B cell (primary cell): ENCODE results near the gene FKBP15. TPM values are rescaled to one million over a fixed set of nuclear protein-coding genes. Genes with fewer than 3 reads are reported as not detected.

Experiments used
- ATAC-seq: fragments of 200-7000 bp; cut with Tn5 transposase; one replicate; pipeline ENCODE4 v1.10.0; 2021; ENCODE audit warnings: low read depth, mild to moderate bottlenecking, moderate number of reproducible peaks, moderate library complexity
- CTCF ChIA-PET: fragments of 350-600 bp; sonication (Branson Sonifier 250); formaldehyde crosslinking; loops from one replicate; lab custom pipeline; 2021; ENCODE audit warnings: antibody characterized with exemption, inconsistent platforms; lab: Charles Lee
- POLR2A ChIA-PET: fragments of 350-600 bp; sonication (Branson Sonifier 250); formaldehyde crosslinking; loops from one replicate; lab custom pipeline; 2021; ENCODE audit warnings: antibody characterized with exemption; lab: Charles Lee
- DNase-seq: peaks from one replicate; pipeline ENCODE4 v3.0.0; 2013
- H2AFZ ChIP-seq: 2 replicates; pipeline ENCODE4 v1.6.1; 2012; ENCODE audit warnings: mild to moderate bottlenecking, low read depth, low read length; ENCODE audit not compliant: insufficient read depth, poor library complexity, severe bottlenecking
- H3K27ac ChIP-seq, 2 donors: 1 replicate in 1 of 2; 2 replicates in 1 of 2; pipeline ENCODE4 v1.5.1; 2012 to 2013; ENCODE audit warnings: low read length in 2 of 2, mild to moderate bottlenecking in 2 of 2, moderate library complexity in 1 of 2
- H3K27me3 ChIP-seq, 4 experiments: fragments of 200-600 bp in 1 of 4; sonication (generic) in 1 of 4; replicated peaks in 1 of 4; 1 replicate in 2 of 4; 2 replicates in 2 of 4; pipeline versions ENCODE4 v1.6.1 to v1.7.0; 2013 to 2016; ENCODE audit warnings: low read length in 3 of 4, mild to moderate bottlenecking in 2 of 4, mixed read lengths in 1 of 4, moderate library complexity in 1 of 4; ENCODE audit not compliant: insufficient read depth in 4 of 4, control insufficient read depth in 3 of 4; ENCODE audit errors: control extremely low read depth in 1 of 4
- H3K36me3 ChIP-seq, 2 experiments: replicated peaks in 1 of 2; 1 replicate in 1 of 2; 2 replicates in 1 of 2; pipeline versions ENCODE4 v1.6.1 to v1.7.1; 2013; ENCODE audit warnings: low read length in 1 of 2; ENCODE audit not compliant: insufficient read depth in 2 of 2, control insufficient read depth in 1 of 2; ENCODE audit errors: control extremely low read depth in 1 of 2, extremely low read depth in 1 of 2
- H3K4me1 ChIP-seq, 2 donors: fragments of 200-600 bp in 1 of 2; sonication (generic) in 1 of 2; 1 replicate in 1 of 2; 2 replicates in 1 of 2; pipeline versions ENCODE4 v1.5.1 to v1.6.1; 2013 to 2017; ENCODE audit warnings: low read length in 2 of 2; ENCODE audit not compliant: control insufficient read depth in 2 of 2, insufficient read depth in 2 of 2
- H3K4me2 ChIP-seq: replicated peaks from 2 replicates; pipeline ENCODE3; 2012; ENCODE audit warnings: mild to moderate bottlenecking, low read depth, low read length; ENCODE audit not compliant: poor library complexity, severe bottlenecking
- H3K4me3 ChIP-seq, 5 experiments: fragments of 200-600 bp in 1 of 5; sonication (generic) in 1 of 5; 1 replicate in 3 of 5; 2 replicates in 2 of 5; pipeline versions ENCODE4 v1.5.1 to v1.7.0; 2011 to 2016; ENCODE audit warnings: low read length in 4 of 5, mild to moderate bottlenecking in 4 of 5, low read depth in 2 of 5, control low read depth in 1 of 5, moderate library complexity in 1 of 5; ENCODE audit not compliant: insufficient read depth in 1 of 5; ENCODE audit errors: control extremely low read depth in 1 of 5, extremely low read depth in 1 of 5
- H3K79me2 ChIP-seq: fragments of 200-600 bp; sonication (generic); one replicate; pipeline ENCODE4 v1.6.0; 2016; ENCODE audit warnings: low read length; ENCODE audit not compliant: control insufficient read depth, insufficient read depth
- H3K9ac ChIP-seq: fragments of 200-600 bp; sonication (generic); 2 replicates; pipeline ENCODE4 v1.6.1; 2017; ENCODE audit warnings: mild to moderate bottlenecking, low read length, moderate library complexity
- H3K9me3 ChIP-seq, 3 donors: one replicate each; pipeline versions ENCODE4 v1.6.1 to v1.7.1; 2013; ENCODE audit warnings: low read length in 2 of 3; ENCODE audit not compliant: control insufficient read depth in 2 of 3, insufficient read depth in 1 of 3; ENCODE audit errors: control extremely low read depth in 1 of 3
- H4K20me1 ChIP-seq: 2 replicates; pipeline ENCODE4 v1.6.0; 2012; ENCODE audit warnings: mild to moderate bottlenecking, low read length; ENCODE audit not compliant: insufficient read depth, control insufficient read depth, poor library complexity, severe bottlenecking
- H3K27ac Mint-ChIP-seq: one replicate; pipeline ENCODE4 v1.8.0; 2021; ENCODE audit warnings: mixed read lengths
- H3K27me3 Mint-ChIP-seq: one replicate; pipeline ENCODE4 v1.8.0; 2021; ENCODE audit warnings: mixed read lengths
- H3K4me1 Mint-ChIP-seq: one replicate; pipeline ENCODE4 v1.8.0; 2021; ENCODE audit warnings: mixed read lengths
- H3K4me3 Mint-ChIP-seq: one replicate; pipeline ENCODE4 v1.8.0; 2021; ENCODE audit warnings: mixed read lengths
- H3K9me3 Mint-ChIP-seq: one replicate; pipeline ENCODE4 v1.8.0; 2022; ENCODE audit warnings: mixed read lengths; ENCODE audit not compliant: insufficient read depth
- EZH2 ChIP-seq: IDR thresholded peaks from 2 replicates; pipeline ENCODE4 v1.6.1; 2012; ENCODE audit warnings: borderline replicate concordance, low read depth, mild to moderate bottlenecking, moderate library complexity, low read length; ENCODE audit not compliant: insufficient read depth, poor library complexity, severe bottlenecking
- WGBS: methylation state at CpG from one replicate; pipeline ENCODE4 v1.1.5; 2013; ENCODE audit warnings: missing lambda C conversion rate; ENCODE audit not compliant: insufficient coverage; 5-methylcytosine and 5-hydroxymethylcytosine counted together
- intact Hi-C: fragments of 100-400 bp; cut with micrococcal nuclease; formaldehyde crosslinking; loops from one replicate; pipeline ENCODE4 v1.10.0; 2022
- polyA plus RNA-seq: library from polyadenylated mRNA; depleted of rRNA; stranded (reverse); fragments of >200 nt; gene quantifications from 2 replicates; pipeline ENCODE4 v1.2.3, GENCODE V29; 2012
- total RNA-seq, 2 donors: library from RNA; stranded (reverse); fragments of 120-200 nt in 1 of 2; gene quantifications; 1 replicate in 1 of 2; 2 replicates in 1 of 2; pipeline versions ENCODE4 v1.2.3 to v1.2.4, GENCODE V29; 2013 to 2022
- TF ChIP-seq, protein P1 (sequence below): fragments of 200-600 bp; IDR thresholded peaks from one replicate; pipeline ENCODE4 v1.8.0; 2022; ENCODE audit warnings: antibody characterized with exemption, mild to moderate bottlenecking

Gene FKBP15
- total and polyA plus RNA-seq, 2 donors (not counting 1 experiment from before 2014, with no cell fraction given): 21.1 to 40.6 TPM

- no peak for DNase-seq
- Histone ChIP-seq H3K36me3 (peaks cover 4 to 76% of the 10 kb centered on the region in 2 experiments), H3K4me3 (no peak overlapping the region), H3K9me3 (no peaks in the 10 kb centered on the region), H2AFZ (no peak overlapping the region), H3K4me2 (no peak overlapping the region), H4K20me1 (no peaks in the 10 kb centered on the region), H3K27ac (no peak overlapping the region), H3K4me1 (no peaks in the 10 kb centered on the region), H3K9ac (no peak overlapping the region), H3K79me2 (no peaks in the 10 kb centered on the region), H3K27me3 (no peaks in the 10 kb centered on the region)
- no peak overlapping the region for H3K4me3 Mint-ChIP-seq
- ChIA-PET POLR2A (no interaction called here), CTCF (no interaction called here)
- TF ChIP-seq, protein P1, sequence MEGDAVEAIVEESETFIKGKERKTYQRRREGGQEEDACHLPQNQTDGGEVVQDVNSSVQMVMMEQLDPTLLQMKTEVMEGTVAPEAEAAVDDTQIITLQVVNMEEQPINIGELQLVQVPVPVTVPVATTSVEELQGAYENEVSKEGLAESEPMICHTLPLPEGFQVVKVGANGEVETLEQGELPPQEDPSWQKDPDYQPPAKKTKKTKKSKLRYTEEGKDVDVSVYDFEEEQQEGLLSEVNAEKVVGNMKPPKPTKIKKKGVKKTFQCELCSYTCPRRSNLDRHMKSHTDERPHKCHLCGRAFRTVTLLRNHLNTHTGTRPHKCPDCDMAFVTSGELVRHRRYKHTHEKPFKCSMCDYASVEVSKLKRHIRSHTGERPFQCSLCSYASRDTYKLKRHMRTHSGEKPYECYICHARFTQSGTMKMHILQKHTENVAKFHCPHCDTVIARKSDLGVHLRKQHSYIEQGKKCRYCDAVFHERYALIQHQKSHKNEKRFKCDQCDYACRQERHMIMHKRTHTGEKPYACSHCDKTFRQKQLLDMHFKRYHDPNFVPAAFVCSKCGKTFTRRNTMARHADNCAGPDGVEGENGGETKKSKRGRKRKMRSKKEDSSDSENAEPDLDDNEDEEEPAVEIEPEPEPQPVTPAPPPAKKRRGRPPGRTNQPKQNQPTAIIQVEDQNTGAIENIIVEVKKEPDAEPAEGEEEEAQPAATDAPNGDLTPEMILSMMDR: no peak
- TF ChIP-seq EZH2: no peak
- ATAC-seq: no peak
- no peak overlapping the region for H3K27ac Mint-ChIP-seq
- intact Hi-C loops: no loop called here
- H3K4me1 Mint-ChIP-seq: no peaks in the 10 kb centered on the region
- no peaks in the 10 kb centered on the region for H3K27me3 Mint-ChIP-seq
- H3K9me3 Mint-ChIP-seq: no peaks in the 10 kb centered on the region
- 100% methylated on average over 1 of the region's 4 CpGs for WGBS
These were observed 56.4 kb downstream of the FKBP15 start for GRCh38 chr9:113164536-113165300.

- H3K9me3 ChIP-seq: no peaks in the 10 kb centered on the region
- H4K20me1 ChIP-seq: no peaks in the 10 kb centered on the region
- no peaks in the 10 kb centered on the region for H3K4me1 ChIP-seq
- no peaks in the 10 kb centered on the region for H3K27me3 ChIP-seq
- ChIA-PET CTCF (no interaction called here), POLR2A (no interaction called here)
- no peak for DNase-seq
- H2AFZ ChIP-seq: no peak overlapping the region
- intact Hi-C loops: no loop called here
- no peak overlapping the region for H3K9ac ChIP-seq
- Mint-ChIP-seq H3K27me3 (no peaks in the 10 kb centered on the region), H3K4me3 (no peak overlapping the region), H3K9me3 (no peaks in the 10 kb centered on the region), H3K4me1 (no peaks in the 10 kb centered on the region), H3K27ac (no peak overlapping the region)
- H3K79me2 ChIP-seq: no peaks in the 10 kb centered on the region
- 100% methylated on average over 3 of the region's 3 CpGs for WGBS
- no peak for ATAC-seq
- no peak for TF ChIP-seq EZH2
- TF ChIP-seq, protein P1: no peak
- H3K27ac ChIP-seq: no peak overlapping the region
- H3K36me3 ChIP-seq: peaks cover 3 to 62% of the 10 kb centered on the region in 2 experiments
- no peak overlapping the region for H3K4me2 ChIP-seq
- H3K4me3 ChIP-seq: no peak overlapping the region
These were observed 58.1 kb downstream of the FKBP15 start for GRCh38 chr9:113163001-113163400.
